ENCODE results near the gene ACP2.
"Not testable (repeated sequence)": the region's sequence is repeated elsewhere in the genome, so short reads cannot be mapped to it uniquely, and the experiment has no call there.

ACP2 gene

GRCh38 chr11:47208628-47209027 is 40.0 kb downstream of the ACP2 start:
- H3K4me1 ChIP-seq (ENCODE audit: control insufficient read depth in 2 of 2, insufficient read depth in 2 of 2, low read length in 2 of 2), result no peaks in the 10 kb centered on the region
- H3K4me3 ChIP-seq (ENCODE audit: low read length in 2 of 2), result no peak overlapping the region
- H3K9me3 ChIP-seq (ENCODE audit: control insufficient read depth in 2 of 2, low read length in 2 of 2), result no peaks in the 10 kb centered on the region
- no peaks in the 10 kb centered on the region for H3K27me3 ChIP-seq (ENCODE audit: control insufficient read depth in 2 of 2, insufficient read depth in 2 of 2, low read length in 2 of 2)
- no peaks in the 10 kb centered on the region for H3K36me3 ChIP-seq (ENCODE audit: control insufficient read depth in 2 of 2, insufficient read depth in 2 of 2, low read length in 2 of 2)
- H3K27ac ChIP-seq (ENCODE audit: low read depth in 2 of 2, low read length in 2 of 2), result no peak overlapping the region
- no peak overlapping the region for H3K9ac ChIP-seq (ENCODE audit: low read depth in 1 of 2, low read length in 2 of 2)

GRCh38 chr11:47208008-47208552 is 40.5 kb downstream of the ACP2 start:
- H3K36me3 ChIP-seq (ENCODE audit: control insufficient read depth in 2 of 2, insufficient read depth in 2 of 2, low read length in 2 of 2); H3K27me3 ChIP-seq (ENCODE audit: control insufficient read depth in 2 of 2, insufficient read depth in 2 of 2, low read length in 2 of 2); H3K4me3 ChIP-seq (ENCODE audit: low read length in 2 of 2); H3K27ac ChIP-seq (ENCODE audit: low read depth in 2 of 2, low read length in 2 of 2); H3K4me1 ChIP-seq (ENCODE audit: control insufficient read depth in 2 of 2, insufficient read depth in 2 of 2, low read length in 2 of 2); H3K9ac ChIP-seq (ENCODE audit: low read depth in 1 of 2, low read length in 2 of 2); H3K9me3 ChIP-seq (ENCODE audit: control insufficient read depth in 2 of 2, low read length in 2 of 2): not testable (repeated sequence)

GRCh38 chr11:47207459-47207858 is 41.2 kb downstream of the ACP2 start:
- no peaks in the 10 kb centered on the region for H3K9me3 ChIP-seq (ENCODE audit: control insufficient read depth in 2 of 2, low read length in 2 of 2)
- no peaks in the 10 kb centered on the region for H3K36me3 ChIP-seq (ENCODE audit: control insufficient read depth in 2 of 2, insufficient read depth in 2 of 2, low read length in 2 of 2)
- H3K9ac ChIP-seq (ENCODE audit: low read depth in 1 of 2, low read length in 2 of 2), result no peak overlapping the region
- H3K4me1 ChIP-seq (ENCODE audit: control insufficient read depth in 2 of 2, insufficient read depth in 2 of 2, low read length in 2 of 2), result no peaks in the 10 kb centered on the region
- H3K4me3 ChIP-seq (ENCODE audit: low read length in 2 of 2), result no peak overlapping the region
- H3K27me3 ChIP-seq (ENCODE audit: control insufficient read depth in 2 of 2, insufficient read depth in 2 of 2, low read length in 2 of 2), result no peaks in the 10 kb centered on the region
- H3K27ac ChIP-seq (ENCODE audit: low read depth in 2 of 2, low read length in 2 of 2), result no peak overlapping the region

- H3K9ac ChIP-seq (ENCODE audit: low read depth in 1 of 2, low read length in 2 of 2); H3K9me3 ChIP-seq (ENCODE audit: control insufficient read depth in 2 of 2, low read length in 2 of 2); H3K27me3 ChIP-seq (ENCODE audit: control insufficient read depth in 2 of 2, insufficient read depth in 2 of 2, low read length in 2 of 2); H3K36me3 ChIP-seq (ENCODE audit: control insufficient read depth in 2 of 2, insufficient read depth in 2 of 2, low read length in 2 of 2); H3K27ac ChIP-seq (ENCODE audit: low read depth in 2 of 2, low read length in 2 of 2); H3K4me3 ChIP-seq (ENCODE audit: low read length in 2 of 2); H3K4me1 ChIP-seq (ENCODE audit: control insufficient read depth in 2 of 2, insufficient read depth in 2 of 2, low read length in 2 of 2): not testable (repeated sequence)
Measured at GRCh38 chr11:47206577-47206976, 42.0 kb downstream of the ACP2 start.

GRCh38 chr11:47204637-47204989 is 44.0 kb downstream of the ACP2 start:
- no peaks in the 10 kb centered on the region for H3K9me3 ChIP-seq (ENCODE audit: control insufficient read depth in 2 of 2, low read length in 2 of 2)
- no peaks in the 10 kb centered on the region for H3K4me1 ChIP-seq (ENCODE audit: control insufficient read depth in 2 of 2, insufficient read depth in 2 of 2, low read length in 2 of 2)
- no peak overlapping the region for H3K4me3 ChIP-seq (ENCODE audit: low read length in 2 of 2)
- H3K27ac ChIP-seq (ENCODE audit: low read depth in 2 of 2, low read length in 2 of 2), result no peak overlapping the region
- no peaks in the 10 kb centered on the region for H3K27me3 ChIP-seq (ENCODE audit: control insufficient read depth in 2 of 2, insufficient read depth in 2 of 2, low read length in 2 of 2)
- no peaks in the 10 kb centered on the region for H3K36me3 ChIP-seq (ENCODE audit: control insufficient read depth in 2 of 2, insufficient read depth in 2 of 2, low read length in 2 of 2)
- no peak overlapping the region for H3K9ac ChIP-seq (ENCODE audit: low read depth in 1 of 2, low read length in 2 of 2)

- Histone ChIP-seq H3K4me1 (ENCODE audit: control insufficient read depth in 2 of 2, insufficient read depth in 2 of 2, low read length in 2 of 2) (no peaks in the 10 kb centered on the region), H3K4me3 (ENCODE audit: low read length in 2 of 2) (no peak overlapping the region), H3K9me3 (ENCODE audit: control insufficient read depth in 2 of 2, low read length in 2 of 2) (no peaks in the 10 kb centered on the region), H3K27me3 (ENCODE audit: control insufficient read depth in 2 of 2, insufficient read depth in 2 of 2, low read length in 2 of 2) (no peaks in the 10 kb centered on the region), H3K27ac (ENCODE audit: low read depth in 2 of 2, low read length in 2 of 2) (no peak overlapping the region), H3K36me3 (ENCODE audit: control insufficient read depth in 2 of 2, insufficient read depth in 2 of 2, low read length in 2 of 2) (no peaks in the 10 kb centered on the region), H3K9ac (ENCODE audit: low read depth in 1 of 2, low read length in 2 of 2) (no peak overlapping the region)
Measured at GRCh38 chr11:47202576-47202975, 46.0 kb downstream of the ACP2 start.

- no peaks in the 10 kb centered on the region for H3K9me3 ChIP-seq (ENCODE audit: control insufficient read depth in 2 of 2, low read length in 2 of 2)
- no peak overlapping the region for H3K27ac ChIP-seq (ENCODE audit: low read depth in 2 of 2, low read length in 2 of 2)
- no peaks in the 10 kb centered on the region for H3K4me1 ChIP-seq (ENCODE audit: control insufficient read depth in 2 of 2, insufficient read depth in 2 of 2, low read length in 2 of 2)
- H3K27me3 ChIP-seq (ENCODE audit: control insufficient read depth in 2 of 2, insufficient read depth in 2 of 2, low read length in 2 of 2), result no peaks in the 10 kb centered on the region
- no peak overlapping the region for H3K4me3 ChIP-seq (ENCODE audit: low read length in 2 of 2)
- H3K9ac ChIP-seq (ENCODE audit: low read depth in 1 of 2, low read length in 2 of 2), result no peak overlapping the region
- no peaks in the 10 kb centered on the region for H3K36me3 ChIP-seq (ENCODE audit: control insufficient read depth in 2 of 2, insufficient read depth in 2 of 2, low read length in 2 of 2)
Measured at GRCh38 chr11:47201015-47201414, 47.6 kb downstream of the ACP2 start.

- not testable (repeated sequence) for H3K4me3 ChIP-seq (ENCODE audit: low read length in 2 of 2); H3K9me3 ChIP-seq (ENCODE audit: control insufficient read depth in 2 of 2, low read length in 2 of 2); H3K27me3 ChIP-seq (ENCODE audit: control insufficient read depth in 2 of 2, insufficient read depth in 2 of 2, low read length in 2 of 2)
Measured at GRCh38 chr11:47198161-47198560, 50.5 kb downstream of the ACP2 start.

GRCh38 chr11:47192111-47192510 is 56.5 kb downstream of the ACP2 start:
- no peak overlapping the region for H3K9ac ChIP-seq (ENCODE audit: low read depth in 1 of 2, low read length in 2 of 2)
- no peak overlapping the region for H3K27ac ChIP-seq (ENCODE audit: low read depth in 2 of 2, low read length in 2 of 2)
- no peaks in the 10 kb centered on the region for H3K9me3 ChIP-seq (ENCODE audit: control insufficient read depth in 2 of 2, low read length in 2 of 2)
- peaks cover 0 to 10% of the 10 kb centered on the region in 2 donors for H3K27me3 ChIP-seq (ENCODE audit: control insufficient read depth in 2 of 2, insufficient read depth in 2 of 2, low read length in 2 of 2)
- H3K4me1 ChIP-seq (ENCODE audit: control insufficient read depth in 2 of 2, insufficient read depth in 2 of 2, low read length in 2 of 2), result peaks cover 3 to 6% of the 10 kb centered on the region in 2 donors
- H3K36me3 ChIP-seq (ENCODE audit: control insufficient read depth in 2 of 2, insufficient read depth in 2 of 2, low read length in 2 of 2), result no peaks in the 10 kb centered on the region
- no peak overlapping the region for H3K4me3 ChIP-seq (ENCODE audit: low read length in 2 of 2)

More at GRCh38 chr11:47198161-47198560, 50.5 kb downstream of the ACP2 start:
- not testable (repeated sequence) for H3K4me1 ChIP-seq (ENCODE audit: control insufficient read depth in 2 of 2, insufficient read depth in 2 of 2, low read length in 2 of 2); H3K9ac ChIP-seq (ENCODE audit: low read depth in 1 of 2, low read length in 2 of 2); H3K27ac ChIP-seq (ENCODE audit: low read depth in 2 of 2, low read length in 2 of 2); H3K36me3 ChIP-seq (ENCODE audit: control insufficient read depth in 2 of 2, insufficient read depth in 2 of 2, low read length in 2 of 2)

GRCh38 chr11:47191137-47191536 is 57.5 kb downstream of the ACP2 start:
- not testable (repeated sequence) for H3K27ac ChIP-seq (ENCODE audit: low read depth in 2 of 2, low read length in 2 of 2); H3K9ac ChIP-seq (ENCODE audit: low read depth in 1 of 2, low read length in 2 of 2); H3K9me3 ChIP-seq (ENCODE audit: control insufficient read depth in 2 of 2, low read length in 2 of 2); H3K4me3 ChIP-seq (ENCODE audit: low read length in 2 of 2); H3K36me3 ChIP-seq (ENCODE audit: control insufficient read depth in 2 of 2, insufficient read depth in 2 of 2, low read length in 2 of 2); H3K4me1 ChIP-seq (ENCODE audit: control insufficient read depth in 2 of 2, insufficient read depth in 2 of 2, low read length in 2 of 2)
- peaks cover 0 to 13% of the 10 kb centered on the region in 2 donors for H3K27me3 ChIP-seq (ENCODE audit: control insufficient read depth in 2 of 2, insufficient read depth in 2 of 2, low read length in 2 of 2)

Data from mucosa of rectum (tissue), 2 donors.